Muscle of arm (tissue), 14 donors: ENCODE measurements around the gene SLC25A36. TPM values are rescaled to one million over a fixed set of nuclear protein-coding genes. Genes with fewer than 3 reads are reported as not detected.

Experiments
- DNase-seq: peaks from one replicate; pipeline ENCODE4 v3.0.0-alpha.2; 2013
- long read RNA-seq, 11 donors: transcript quantifications; one replicate each; lab custom pipeline, GENCODE V29; 2026
- polyA plus RNA-seq, 12 donors: library from polyadenylated mRNA; unstranded; fragments of 120-200 nt; gene quantifications; one replicate each; pipeline ENCODE4 v1.2.1, GENCODE V29; 2013; ENCODE audit not compliant: insufficient read length in 12 of 12

SLC25A36 gene
- 100 to 1,000 TPM in 3 of 12 donors, 10 to 100 TPM in 8, not detected in 1; 50.3 to 107 (median 82.1) TPM for polyA plus RNA-seq
- long read RNA-seq, donor 1, transcript SLC25A36-201 (7 exons, 1,301 nt): minor isoform, 9 of 40 reads
- long read RNA-seq, donor 1, transcript SLC25A36-213 (2 exons, 544 nt): major isoform, 10 of 40 reads
- long read RNA-seq, donor 1, transcript SLC25A36-208 (4 exons, 3,537 nt): major isoform, 10 of 40 reads
- long read RNA-seq, donor 1, transcript SLC25A36-209 (3 exons, 1,307 nt): minor isoform, 8 of 40 reads
- long read RNA-seq, donor 1, partial matches to known transcripts: 0 of 40 reads
- long read RNA-seq, donor 1, other reads (novel, unspliced or antisense): 0 of 40 reads
- long read RNA-seq, donor 2, full-length matches to known transcripts: 19 of 19 reads
- long read RNA-seq, donor 2, partial matches to known transcripts: 0 of 19 reads
- long read RNA-seq, donor 2, other reads (novel, unspliced or antisense): 0 of 19 reads
- long read RNA-seq, donor 3, transcript SLC25A36-213 (2 exons, 544 nt): major isoform, 6 of 16 reads
- long read RNA-seq, donor 3, transcript SLC25A36-208 (4 exons, 3,537 nt): major isoform, 6 of 16 reads
- long read RNA-seq, donor 3, partial matches to known transcripts: 0 of 16 reads
- long read RNA-seq, donor 3, other reads (novel, unspliced or antisense): 0 of 16 reads
- long read RNA-seq, donor 4, partial matches to known transcripts: 0 of 6 reads
- long read RNA-seq, donor 4, other reads (novel, unspliced or antisense): 0 of 6 reads
- long read RNA-seq, donor 5, transcript SLC25A36-201 (7 exons, 1,301 nt): major isoform, 8 of 33 reads
- long read RNA-seq, donor 5, partial matches to known transcripts: 7 of 33 reads
- long read RNA-seq, donor 5, other reads (novel, unspliced or antisense): 5 of 33 reads
- long read RNA-seq, donor 6, transcript SLC25A36-213 (2 exons, 544 nt): major isoform, 5 of 15 reads
- long read RNA-seq, donor 6, partial matches to known transcripts: 0 of 15 reads
- long read RNA-seq, donor 6, other reads (novel, unspliced or antisense): 0 of 15 reads
- long read RNA-seq, donor 7, partial matches to known transcripts: 0 of 12 reads
- long read RNA-seq, donor 7, other reads (novel, unspliced or antisense): 0 of 12 reads
- long read RNA-seq, donor 8, transcript SLC25A36-208 (4 exons, 3,537 nt): minor isoform, 5 of 21 reads
- long read RNA-seq, donor 8, transcript SLC25A36-201 (7 exons, 1,301 nt): major isoform, 9 of 21 reads
- long read RNA-seq, donor 8, partial matches to known transcripts: 0 of 21 reads
- long read RNA-seq, donor 8, other reads (novel, unspliced or antisense): 0 of 21 reads
- long read RNA-seq, donor 9, partial matches to known transcripts: 0 of 12 reads
- long read RNA-seq, donor 9, other reads (novel, unspliced or antisense): 0 of 12 reads
- long read RNA-seq, donor 10, transcript SLC25A36-201 (7 exons, 1,301 nt): major isoform, 8 of 17 reads
- long read RNA-seq, donor 10, partial matches to known transcripts: 0 of 17 reads
- long read RNA-seq, donor 10, other reads (novel, unspliced or antisense): 0 of 17 reads
- long read RNA-seq, donor 11, transcript SLC25A36-213 (2 exons, 544 nt): major isoform, 6 of 16 reads
- long read RNA-seq, donor 11, partial matches to known transcripts: 0 of 16 reads
- long read RNA-seq, donor 11, other reads (novel, unspliced or antisense): 0 of 16 reads

GRCh38 chr3:140941434-140942220 lies at the start of gene SLC25A36:
SLC25A36 (plus strand) TSS chr3:140941836; CDS start chr3:140942055, 219 bp downstream.
- DNase-seq: peak; percentile 98

- no peak for DNase-seq
Measured at GRCh38 chr3:140896997-140897396, 44.6 kb upstream of the SLC25A36 start.

GRCh38 chr3:140898340-140899180 lies 43.1 kb upstream of the SLC25A36 start:
- DNase-seq: peak; percentile 36

GRCh38 chr3:140899363-140899762 lies 42.3 kb upstream of the SLC25A36 start:
- DNase-seq: no peak

GRCh38 chr3:140902791-140903190 lies 38.8 kb upstream of the SLC25A36 start:
- no peak for DNase-seq

GRCh38 chr3:140903196-140903595 lies 38.4 kb upstream of the SLC25A36 start:
- no peak for DNase-seq

- DNase-seq: no peak
Measured at GRCh38 chr3:140904521-140904920, 37.1 kb upstream of the SLC25A36 start.

- DNase-seq: no peak
Measured at GRCh38 chr3:140905559-140905958, 36.1 kb upstream of the SLC25A36 start.

- DNase-seq: no peak
Measured at GRCh38 chr3:140906785-140907184, 34.9 kb upstream of the SLC25A36 start.

- no peak for DNase-seq
Measured at GRCh38 chr3:140910860-140911259, 30.8 kb upstream of the SLC25A36 start.

- DNase-seq: no peak
Measured at GRCh38 chr3:140911822-140912221, 29.8 kb upstream of the SLC25A36 start.

- DNase-seq: no peak
Measured at GRCh38 chr3:140913728-140914127, 27.9 kb upstream of the SLC25A36 start.

GRCh38 chr3:140914384-140914945 lies 27.2 kb upstream of the SLC25A36 start:
- DNase-seq: no peak

- DNase-seq: no peak
Measured at GRCh38 chr3:140916603-140917002, 25.0 kb upstream of the SLC25A36 start.

GRCh38 chr3:140917772-140918171 lies 23.9 kb upstream of the SLC25A36 start:
- no peak for DNase-seq

GRCh38 chr3:140920029-140920428 lies 21.6 kb upstream of the SLC25A36 start:
- no peak for DNase-seq

- DNase-seq: no peak
Measured at GRCh38 chr3:140922634-140923033, 19.0 kb upstream of the SLC25A36 start.

GRCh38 chr3:140924097-140924873 lies 17.4 kb upstream of the SLC25A36 start:
- no peak for DNase-seq
